ENCODE data around the gene TPRN.

TPRN gene

GRCh38 chr9:137188086-137188489 lies 12.5 kb downstream of the TPRN start:
- DNase-seq: no peak

DNA sequence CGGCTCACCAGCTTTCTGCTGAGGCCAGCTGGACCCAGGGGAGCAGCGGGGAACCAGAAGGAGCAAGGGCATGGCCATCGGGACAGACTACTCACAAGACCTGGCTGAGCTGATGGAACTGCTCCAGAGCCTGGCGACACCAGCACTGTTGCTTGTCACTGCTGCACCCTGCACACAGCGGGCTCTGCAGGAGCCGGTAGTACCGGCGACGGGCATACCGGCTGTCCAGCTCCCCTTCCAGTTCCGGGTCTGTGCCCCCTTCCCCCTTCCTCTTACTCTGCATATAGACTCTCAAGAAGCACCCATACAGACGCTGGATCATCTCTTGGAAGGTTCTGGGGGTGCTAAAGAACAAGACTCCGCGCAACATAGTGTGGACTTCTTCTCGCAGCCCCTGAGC lies 13.2 kb downstream of the TPRN start:
- DNase-seq: no peak

GRCh38 chr9:137186385-137186784 lies 14.2 kb downstream of the TPRN start:
- DNase-seq: no peak

DNA sequence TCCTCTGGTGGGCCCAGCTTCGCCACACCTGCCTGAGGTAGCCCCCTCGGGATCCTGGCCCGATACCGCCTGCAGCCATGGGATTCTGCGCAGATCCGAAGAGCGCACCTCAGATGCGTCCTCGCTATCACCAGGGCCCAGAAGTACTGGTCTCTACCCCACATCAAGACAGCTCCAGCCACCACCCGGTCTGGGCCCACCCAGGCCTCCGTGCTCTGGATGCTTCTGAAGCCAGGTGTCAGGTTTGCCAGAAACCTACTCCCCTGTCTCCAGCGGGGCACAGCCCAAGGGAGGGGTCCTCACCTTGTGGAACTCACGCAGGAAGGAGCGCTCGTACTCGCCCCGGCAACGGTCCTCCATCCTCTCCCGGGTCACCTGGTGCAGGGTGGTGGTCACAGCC lies 14.6 kb downstream of the TPRN start:
- DNase-seq: no peak

DNA sequence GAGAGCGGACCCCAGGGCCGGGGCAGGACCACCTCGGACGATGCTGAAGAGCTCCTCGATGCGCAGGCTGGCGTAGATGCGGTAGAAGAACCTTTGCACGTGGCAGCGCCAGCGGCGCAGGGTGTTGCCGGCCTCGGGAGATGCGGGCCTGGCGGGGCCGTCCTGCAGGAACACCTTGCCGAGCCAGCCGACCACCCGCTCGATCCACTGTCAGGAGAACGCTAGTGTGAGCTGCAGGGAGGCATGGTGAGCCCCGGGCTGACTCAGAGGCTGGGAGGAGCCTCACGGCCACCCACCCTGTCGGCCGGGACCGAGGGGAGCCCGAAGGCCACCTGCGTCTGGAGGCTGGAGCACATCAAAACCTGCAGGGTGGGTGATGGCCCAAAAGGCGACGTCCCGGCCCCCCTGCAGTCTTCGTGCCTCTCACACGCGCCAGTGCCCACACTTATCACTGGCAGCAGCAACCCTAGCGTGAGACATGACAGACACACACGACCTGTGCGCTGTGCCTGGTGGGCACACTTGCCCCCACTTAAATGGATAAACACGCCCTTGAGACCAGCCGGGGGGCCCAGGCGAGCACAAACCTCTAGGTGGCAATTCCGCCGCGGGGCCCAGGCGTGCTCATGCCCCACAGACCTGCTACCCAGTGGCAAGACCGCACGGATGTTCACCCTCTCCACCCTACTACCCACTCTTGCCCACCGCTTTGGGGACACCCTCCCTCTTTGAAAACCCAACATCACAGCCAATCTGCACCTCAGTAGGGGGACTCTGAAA lies 15.5 kb downstream of the TPRN start:
- DNase-seq: no peak

GRCh38 chr9:137183980-137184595 lies 16.5 kb downstream of the TPRN start:
- DNase-seq: no peak

DNA sequence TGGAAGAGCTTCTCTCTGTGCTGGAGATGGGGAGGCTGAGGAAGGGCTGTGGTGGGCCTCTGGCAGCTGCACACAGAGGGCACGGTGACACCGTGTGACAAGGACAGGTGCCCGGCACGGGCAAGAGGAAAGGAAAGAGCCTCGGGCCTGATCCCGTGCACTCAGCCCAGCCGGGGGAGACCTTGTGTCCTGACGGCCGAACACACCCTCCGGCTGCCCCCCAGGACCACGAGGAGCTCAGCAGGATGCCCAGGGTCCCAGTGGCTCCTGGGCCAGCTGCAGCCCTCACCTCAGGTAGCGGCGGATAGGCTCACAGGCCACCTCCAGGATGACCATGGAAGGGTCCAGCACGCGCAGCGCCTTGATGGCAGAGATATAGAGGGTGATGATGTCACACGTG lies 17.7 kb downstream of the TPRN start:
- DNase-seq: no peak

GRCh38 chr9:137181680-137182079 lies 18.9 kb downstream of the TPRN start:
- no peak for DNase-seq

- DNase-seq: no peak
Observed at GRCh38 chr9:137180491-137180890, 20.1 kb downstream of the TPRN start.

- DNase-seq: no peak
Observed at GRCh38 chr9:137179761-137180160, 20.8 kb downstream of the TPRN start.

DNA sequence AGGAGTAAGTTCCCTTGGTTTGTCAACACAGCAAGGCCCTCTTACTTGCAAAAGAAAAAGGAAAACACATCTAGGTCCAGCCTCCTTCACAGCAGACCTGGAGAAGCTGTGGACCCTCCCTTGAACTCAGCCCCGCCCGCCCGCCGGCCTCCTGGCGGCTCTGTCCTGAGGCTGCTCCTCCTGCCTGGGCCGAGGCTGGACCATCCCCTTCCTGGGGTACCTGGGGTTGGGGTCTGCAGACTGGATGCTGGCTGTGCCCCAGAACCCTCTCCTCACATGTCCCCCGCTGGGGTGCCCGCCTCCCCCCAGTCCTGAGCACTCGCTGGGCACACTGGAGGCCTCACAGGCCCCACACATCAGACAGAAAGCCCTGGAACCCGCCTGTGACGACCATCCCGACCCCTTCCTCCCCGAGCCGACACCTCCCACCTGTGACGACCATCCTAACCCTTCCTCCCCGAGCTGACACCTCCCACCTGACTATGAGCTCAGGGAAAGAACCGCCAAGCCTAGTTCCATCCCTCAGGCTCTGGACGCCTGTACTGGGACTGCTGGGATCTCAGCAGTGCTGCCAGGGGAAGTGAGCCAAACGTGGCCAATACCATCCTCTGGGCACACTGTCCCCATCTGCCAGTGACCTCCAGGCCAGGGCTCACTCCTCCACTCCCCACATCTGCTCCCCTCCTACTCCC lies 21.5 kb downstream of the TPRN start:
- no peak for DNase-seq

- DNase-seq: no peak
Observed at GRCh38 chr9:137178201-137178938, 22.2 kb downstream of the TPRN start.

- DNase-seq: no peak
Observed at GRCh38 chr9:137176302-137177182, 24.0 kb downstream of the TPRN start.

DNA sequence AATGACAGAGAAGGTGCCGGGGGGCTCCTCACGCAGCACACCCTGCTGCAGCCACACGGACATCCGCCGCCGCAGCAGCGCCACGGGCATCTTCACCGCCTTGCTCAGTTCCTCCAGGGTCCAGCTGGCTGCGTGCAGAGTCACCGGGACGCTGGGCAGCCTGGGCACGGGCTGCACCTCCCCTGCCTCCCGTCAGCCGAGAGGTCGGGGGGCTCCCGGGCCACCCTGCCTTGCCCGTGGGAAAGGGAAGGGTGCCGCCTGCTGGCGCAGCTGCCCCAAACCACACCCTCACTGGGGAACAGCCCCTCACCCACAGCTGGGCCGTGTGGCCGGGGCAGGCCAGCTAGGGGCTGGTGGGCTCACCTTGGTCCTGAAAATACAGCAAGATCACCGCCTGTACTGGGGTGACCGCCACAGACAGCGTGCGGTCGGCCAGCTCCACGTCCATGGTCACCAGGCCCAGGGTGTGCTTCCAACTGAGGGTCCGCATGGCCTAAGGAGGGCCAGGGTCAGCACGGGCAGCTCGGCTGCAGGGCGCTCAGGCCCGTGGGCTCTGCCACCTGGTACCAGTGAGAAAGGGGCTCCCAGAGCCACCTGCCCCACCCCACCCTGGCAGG lies 25.1 kb downstream of the TPRN start:
- DNase-seq: no peak

DNA sequence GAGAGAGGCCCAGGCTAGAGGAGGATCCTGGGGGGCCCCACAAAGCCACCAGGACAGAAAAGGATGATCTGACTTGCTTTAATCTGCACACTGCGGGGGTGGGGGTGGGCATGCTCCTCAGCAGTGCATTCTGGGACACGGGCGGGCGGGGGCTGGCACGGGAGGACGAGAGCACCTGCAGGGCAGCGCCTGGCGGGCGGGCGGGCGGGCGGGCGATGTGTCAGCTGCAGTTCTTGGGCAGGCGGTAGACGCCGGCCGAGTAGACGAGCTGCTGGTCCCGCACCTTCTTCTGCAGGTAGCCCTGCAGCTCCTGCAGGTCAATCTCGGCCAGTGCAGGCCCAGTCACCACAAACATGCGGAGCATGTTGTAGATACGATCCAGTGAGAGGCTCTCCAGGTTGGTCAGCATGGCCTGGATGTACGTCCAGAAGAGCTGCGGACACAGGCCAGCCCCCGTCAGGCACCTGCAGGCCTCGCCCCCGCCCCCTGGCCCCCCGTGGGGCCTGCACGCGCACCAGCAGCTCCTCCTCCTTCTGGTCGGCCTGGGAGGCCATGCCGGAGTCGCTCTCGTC lies 25.7 kb downstream of the TPRN start:
- DNase-seq: no peak

GRCh38 chr9:137173796-137174664 lies 26.5 kb downstream of the TPRN start:
- no peak for DNase-seq

DNA sequence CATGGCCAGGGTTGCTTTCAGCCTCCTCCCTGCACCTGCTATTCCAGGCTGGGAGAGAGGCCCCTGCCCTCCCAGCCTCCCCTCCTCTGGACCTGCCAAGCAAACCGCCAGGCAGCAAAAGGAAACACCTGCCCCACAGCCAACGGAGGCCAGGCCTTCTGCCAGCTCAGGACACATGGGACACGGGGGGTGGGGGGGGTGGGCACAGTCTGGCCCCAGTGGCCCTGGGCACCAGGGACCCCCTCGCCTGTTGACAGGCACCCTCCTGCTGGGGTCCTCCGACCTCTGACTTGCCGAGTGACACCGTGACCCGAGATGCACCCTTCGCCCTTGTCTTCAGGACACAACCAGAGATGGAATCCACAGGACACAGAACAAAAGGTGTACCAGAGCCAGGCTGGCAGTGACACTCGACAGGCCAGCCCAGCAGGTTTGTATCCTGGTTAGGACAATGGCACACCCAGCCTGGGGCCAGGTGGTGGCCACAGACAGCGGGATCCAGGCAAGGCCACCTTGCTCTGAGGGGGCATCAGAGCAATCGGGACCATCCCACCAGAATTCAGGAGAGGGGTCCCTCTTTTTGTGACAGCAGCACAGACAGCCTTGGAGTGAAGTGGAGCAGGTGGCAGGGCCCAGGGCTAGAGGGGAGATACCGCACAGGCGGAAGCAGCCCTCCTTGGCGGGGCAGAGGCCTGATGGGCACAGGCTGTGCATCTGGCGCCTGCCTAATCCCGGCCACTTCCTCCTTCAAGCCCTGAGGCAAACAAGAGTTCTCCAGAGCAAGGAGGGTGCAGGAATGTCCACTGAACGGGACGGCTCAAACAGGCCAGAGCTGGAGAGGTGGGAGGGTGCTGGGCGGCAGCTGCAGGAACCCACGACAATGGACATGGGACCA lies 27.4 kb downstream of the TPRN start:
- no peak for DNase-seq

- DNase-seq: no peak
Observed at GRCh38 chr9:137171149-137171900, 29.2 kb downstream of the TPRN start.
